NCI-H460 (cell line): Measurements from ENCODE around the gene FBP2. TPM values are rescaled to one million over a fixed set of nuclear protein-coding genes. Genes with fewer than 3 reads are reported as not detected.

ENCODE experiments used
- DNase-seq: peaks from one replicate; pipeline ENCODE4 v3.0.0-alpha.2; 2016; ENCODE audit warnings: low read depth; ENCODE audit errors: extremely low read depth
- polyA plus RNA-seq: library from polyadenylated mRNA; depleted of rRNA; stranded (reverse); fragments of >200 nt; gene quantifications from 2 replicates; pipeline ENCODE4 v1.2.3, GENCODE V29; 2014; cell fraction: nucleus; rRNA removed
- total RNA-seq: library from RNA; depleted of rRNA; stranded (reverse); fragments of >200 nt; shearing (Covaris generic); gene quantifications from 2 replicates; pipeline ENCODE4 v1.2.3, GENCODE V29; 2014; rRNA removed

Gene FBP2
- total RNA-seq: not detected in 2 replicates
- not detected in 2 replicates for polyA plus RNA-seq

GRCh38 chr9:94593459-94594345 lies at the start of gene FBP2:
Gene FBP2 (minus strand): TSS chr9:94593824. CDS start chr9:94593726, 98 bp downstream.
- no peak for DNase-seq

DNA sequence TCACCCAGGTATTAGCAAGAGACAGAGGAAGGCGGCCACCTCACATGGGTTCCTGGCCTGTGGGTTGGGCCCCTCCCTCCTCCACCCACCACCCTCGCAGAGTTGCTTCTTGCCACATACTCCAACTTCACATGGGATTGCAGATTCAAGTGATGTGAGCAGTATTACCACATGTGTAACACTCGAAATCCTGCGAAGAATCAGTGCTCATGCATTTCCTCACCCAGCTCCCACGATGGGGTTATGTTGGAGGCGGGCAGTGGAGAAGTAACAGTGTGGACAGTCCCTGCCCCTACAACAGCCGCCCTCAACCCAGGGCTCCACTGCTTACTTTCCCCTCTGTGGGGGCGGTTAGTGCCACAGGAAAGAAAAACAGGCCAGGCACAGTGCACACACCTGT lies 49.6 kb upstream of the FBP2 start:
- DNase-seq: no peak

GRCh38 chr9:94642501-94642900 lies 48.9 kb upstream of the FBP2 start:
- DNase-seq: no peak

- DNase-seq: no peak
Measured at GRCh38 chr9:94639999-94640376, 46.4 kb upstream of the FBP2 start.

- DNase-seq: no peak
Measured at GRCh38 chr9:94639061-94639998, 45.7 kb upstream of the FBP2 start, which contains the start of gene FBP1. Gene FBP1 (minus strand): TSS chr9:94639518. CDS start chr9:94639310, 208 bp downstream.

- DNase-seq: no peak
Measured at GRCh38 chr9:94638335-94639060, 44.9 kb upstream of the FBP2 start.

DNA sequence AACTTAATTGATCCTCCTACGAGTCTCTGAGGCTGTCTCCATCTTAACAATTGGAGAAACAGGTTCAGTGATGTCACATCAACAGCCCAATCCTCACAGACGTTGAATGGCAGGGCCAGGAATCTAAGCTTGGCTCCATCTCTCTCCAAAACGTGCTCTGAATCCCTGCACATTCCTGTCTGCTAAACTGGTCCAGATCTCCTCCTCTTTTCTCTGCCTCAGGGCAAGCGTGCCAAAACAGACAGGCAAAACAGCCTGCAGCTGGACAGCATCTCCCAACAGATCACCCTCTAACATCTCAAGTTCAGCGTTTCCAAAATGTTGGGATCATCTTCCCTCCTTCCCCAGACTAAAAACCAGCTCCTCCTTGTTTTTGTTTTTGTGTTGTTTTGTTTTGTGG lies 39.1 kb upstream of the FBP2 start:
- DNase-seq: no peak

DNA sequence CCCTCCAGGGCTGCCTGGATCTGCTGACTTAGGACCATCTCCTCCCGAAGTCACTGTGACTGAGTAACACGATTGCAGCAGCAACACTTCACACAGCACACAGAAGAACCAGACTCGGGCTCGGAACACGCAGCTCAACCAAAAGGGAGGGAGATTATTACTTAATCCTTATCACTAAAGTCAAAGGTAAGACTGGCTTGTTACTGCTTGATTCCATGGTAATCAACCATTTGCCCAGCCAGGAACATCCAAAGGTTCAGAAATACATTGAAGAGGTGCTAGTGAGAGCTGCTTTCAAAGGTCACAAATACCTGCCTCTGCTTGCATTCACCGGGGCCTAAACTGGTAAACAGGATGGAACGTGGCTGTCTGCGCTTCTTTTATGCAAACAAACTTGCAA lies 38.0 kb upstream of the FBP2 start:
- DNase-seq: no peak

DNA sequence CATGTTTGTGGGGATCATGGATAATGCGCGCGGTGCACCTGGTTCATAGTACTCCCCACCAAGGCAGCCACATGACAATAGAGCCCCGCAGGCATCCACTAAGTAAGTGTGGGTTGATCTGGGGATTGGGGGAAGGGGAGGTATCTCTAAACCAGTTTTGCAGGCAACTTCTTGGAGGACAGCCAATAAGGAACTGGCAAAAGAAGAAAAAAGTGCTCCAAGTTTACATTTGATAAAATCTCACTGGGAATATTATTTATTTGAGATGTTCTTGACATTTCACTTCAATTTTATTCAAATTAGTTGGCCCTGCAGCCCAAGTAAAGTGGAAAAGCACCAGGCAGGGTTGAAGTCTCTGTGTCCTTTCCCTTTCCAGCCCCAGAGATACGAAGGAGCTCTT lies 37.2 kb upstream of the FBP2 start:
- no peak for DNase-seq

DNA sequence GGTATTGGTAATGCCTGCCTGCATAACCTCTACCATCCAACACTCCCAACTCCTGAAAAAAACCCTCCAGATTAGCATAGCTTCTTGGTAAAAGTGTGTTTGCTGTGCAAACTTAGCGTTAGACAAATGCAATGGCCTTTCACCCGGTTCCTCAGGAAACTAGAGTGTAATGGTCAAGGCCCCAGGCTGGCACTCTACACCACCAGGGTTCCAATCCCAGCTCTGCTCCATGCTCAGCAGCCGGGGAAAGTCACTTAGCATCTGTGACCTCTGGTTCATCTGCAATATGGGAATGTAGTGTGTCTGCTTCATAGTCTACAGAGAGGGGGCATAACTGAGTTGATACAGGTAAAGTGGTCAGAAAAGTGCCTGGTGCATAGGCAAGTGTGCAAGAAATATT lies 36.7 kb upstream of the FBP2 start:
- DNase-seq: no peak

DNA sequence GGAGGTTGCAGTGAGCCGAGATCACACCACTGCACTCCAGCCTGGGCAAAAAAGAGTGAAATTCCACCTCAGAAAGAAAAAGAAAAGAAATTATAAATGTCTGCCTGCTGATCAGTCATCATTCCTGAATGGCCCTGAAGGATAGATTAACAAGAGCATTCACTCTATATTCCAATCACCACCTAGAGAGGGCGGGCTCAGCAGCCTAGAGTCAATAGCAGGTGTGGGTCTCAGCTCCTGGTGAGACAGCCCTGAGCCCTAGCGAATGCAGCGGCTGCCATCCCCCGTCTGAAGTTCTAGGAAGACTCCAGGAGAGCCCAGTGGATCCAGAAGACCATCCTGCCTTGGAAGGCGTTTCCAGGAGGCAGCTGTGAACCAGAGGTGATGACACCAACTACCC lies 33.7 kb upstream of the FBP2 start:
- DNase-seq: no peak

- DNase-seq: no peak
Measured at GRCh38 chr9:94625835-94626234, 32.2 kb upstream of the FBP2 start.

- no peak for DNase-seq
Measured at GRCh38 chr9:94624629-94625028, 31.0 kb upstream of the FBP2 start.

- DNase-seq: peak; percentile 44
Measured at GRCh38 chr9:94623253-94623652, 29.6 kb upstream of the FBP2 start.

- DNase-seq: no peak
Measured at GRCh38 chr9:94622087-94622800, 28.6 kb upstream of the FBP2 start.

DNA sequence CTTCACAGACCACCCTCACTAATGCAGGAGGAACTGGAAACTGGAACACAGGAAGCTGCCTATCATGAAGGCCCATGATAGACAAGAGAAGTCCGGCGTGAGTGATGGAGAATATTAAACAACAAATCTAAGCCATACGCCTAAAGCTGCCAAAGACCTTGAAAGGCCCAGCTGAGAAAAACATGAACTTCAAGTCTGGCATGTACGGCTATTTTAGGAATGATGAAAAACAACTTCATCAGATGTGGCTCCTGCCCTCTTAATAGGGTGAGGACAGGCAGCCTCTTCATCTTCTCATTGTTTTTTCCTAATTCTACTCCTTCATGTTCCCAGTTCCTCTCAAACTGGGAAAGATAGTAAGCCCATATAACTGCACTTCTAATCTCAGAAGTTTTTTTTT lies 25.4 kb upstream of the FBP2 start:
- no peak for DNase-seq

DNA sequence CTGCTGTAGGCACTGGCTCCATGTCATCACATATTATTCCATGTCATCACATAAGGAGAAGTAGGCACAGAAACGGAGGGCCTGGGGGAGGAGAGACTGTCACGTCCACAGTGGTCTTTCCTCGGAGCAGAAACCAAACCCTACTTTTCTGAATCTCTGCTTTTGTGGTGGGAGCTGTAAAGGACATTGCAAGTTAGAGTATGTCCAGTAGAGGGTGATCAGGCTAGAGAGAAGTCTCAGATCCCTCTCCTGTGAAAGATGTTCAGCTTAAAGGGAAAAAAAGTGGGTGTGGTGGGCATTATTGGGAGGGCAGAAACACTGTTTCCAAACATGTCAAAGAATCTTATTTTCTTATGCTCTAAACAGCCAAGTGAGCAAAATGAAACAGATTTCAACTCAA lies 19.4 kb upstream of the FBP2 start:
- DNase-seq: no peak

DNA sequence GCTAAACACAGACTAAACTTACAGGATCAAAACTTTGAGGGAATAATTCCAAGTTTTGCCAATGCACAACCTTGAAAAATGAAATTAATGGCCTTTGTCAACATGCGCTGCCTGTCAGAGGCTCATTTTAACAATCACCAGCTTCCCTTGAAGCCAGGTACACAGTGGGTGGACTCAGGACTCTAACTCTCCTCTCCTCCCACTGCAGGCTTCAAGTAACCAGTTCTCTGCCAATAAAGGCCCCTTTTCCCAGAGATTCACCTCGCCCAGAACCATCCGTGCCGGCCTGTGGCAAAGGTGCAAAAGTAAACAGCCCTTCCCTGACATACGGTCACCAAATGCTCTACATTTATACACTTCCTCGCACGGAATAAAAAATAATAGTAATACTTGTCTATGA lies 18.4 kb upstream of the FBP2 start:
- DNase-seq: no peak

DNA sequence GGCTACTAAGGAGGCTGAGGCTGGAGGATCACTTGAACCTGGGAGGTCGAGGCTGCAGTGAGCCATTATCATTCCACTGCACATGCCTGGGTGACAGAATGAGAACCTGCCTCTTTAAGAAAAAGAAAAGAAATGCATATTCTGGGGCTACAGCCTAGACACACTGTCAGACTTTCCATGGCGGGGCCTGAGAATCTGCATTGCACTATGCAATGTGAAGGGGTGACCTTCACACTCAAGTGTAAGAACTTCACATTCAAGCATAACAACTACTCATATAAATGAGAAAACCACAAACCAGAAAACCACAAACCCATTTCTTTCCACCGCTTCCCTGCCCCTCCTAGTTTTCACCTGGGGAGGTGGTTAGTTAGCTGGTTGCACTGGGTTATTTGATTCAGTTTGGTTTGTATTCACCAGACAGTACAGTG lies 18.0 kb upstream of the FBP2 start:
- no peak for DNase-seq

GRCh38 chr9:94610181-94610606 lies 16.6 kb upstream of the FBP2 start:
- DNase-seq: no peak
